ENCODE measurements around the gene ZPBP.

- TF ChIP-seq POLR2A (IDR thresholded peaks at IDR 0.05) (no peak), CTCF (IDR thresholded peaks at IDR 0.05 in 8 of 11, conservative IDR thresholded peaks at IDR 0.05 in 3 of 11) (no peak), POLR2AphosphoS5 (IDR thresholded peaks at IDR 0.05) (no peak)
These were observed 7.7 kb downstream of the ZPBP start for GRCh38 chr7:50085344-50085743.
